Measurements from ENCODE around the gene LHX5. TPM values are rescaled to one million over a fixed set of nuclear protein-coding genes. Genes with fewer than 3 reads are reported as not detected.

Gene LHX5
- polyA plus RNA-seq, 5 donors, result not detected

DNA sequence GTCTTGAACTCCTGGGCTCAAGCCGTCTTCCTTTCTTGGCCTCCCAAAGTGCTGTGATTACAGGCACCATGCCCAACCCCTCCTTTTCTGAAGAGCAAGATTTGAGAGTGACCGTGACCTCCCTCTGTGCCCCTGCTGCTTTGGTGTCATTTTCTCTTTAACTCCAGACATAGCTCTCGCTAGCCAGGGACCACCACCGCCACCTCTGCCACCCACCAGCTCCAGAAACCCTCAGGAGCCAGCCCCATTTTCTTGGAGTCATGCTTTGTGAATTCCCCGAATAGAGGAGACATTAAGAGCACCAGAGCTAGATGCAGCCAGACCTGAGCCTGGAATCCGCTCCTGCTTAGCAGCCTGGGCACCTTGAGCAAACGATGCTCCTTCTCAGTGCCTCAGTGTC, 31.3 kb downstream of the LHX5 start:
- DNase-seq, result no peak

- no peak for DNase-seq
Measured at GRCh38 chr12:113439606-113440030, 32.1 kb downstream of the LHX5 start.

DNA sequence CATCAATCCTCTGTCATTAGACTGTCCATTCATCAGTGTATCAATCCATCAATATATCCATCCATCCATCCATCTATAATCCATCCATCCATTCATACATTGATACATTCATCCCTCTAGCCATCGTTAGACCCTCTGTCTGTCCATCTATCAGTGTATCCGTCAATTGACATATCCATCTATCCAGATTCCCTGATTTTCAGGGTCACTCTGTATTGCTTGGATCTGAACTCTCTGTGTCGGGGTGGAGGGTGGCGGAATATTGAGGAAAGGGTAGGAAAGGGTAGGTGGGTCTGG, 32.4 kb downstream of the LHX5 start:
- DNase-seq, result no peak

DNA sequence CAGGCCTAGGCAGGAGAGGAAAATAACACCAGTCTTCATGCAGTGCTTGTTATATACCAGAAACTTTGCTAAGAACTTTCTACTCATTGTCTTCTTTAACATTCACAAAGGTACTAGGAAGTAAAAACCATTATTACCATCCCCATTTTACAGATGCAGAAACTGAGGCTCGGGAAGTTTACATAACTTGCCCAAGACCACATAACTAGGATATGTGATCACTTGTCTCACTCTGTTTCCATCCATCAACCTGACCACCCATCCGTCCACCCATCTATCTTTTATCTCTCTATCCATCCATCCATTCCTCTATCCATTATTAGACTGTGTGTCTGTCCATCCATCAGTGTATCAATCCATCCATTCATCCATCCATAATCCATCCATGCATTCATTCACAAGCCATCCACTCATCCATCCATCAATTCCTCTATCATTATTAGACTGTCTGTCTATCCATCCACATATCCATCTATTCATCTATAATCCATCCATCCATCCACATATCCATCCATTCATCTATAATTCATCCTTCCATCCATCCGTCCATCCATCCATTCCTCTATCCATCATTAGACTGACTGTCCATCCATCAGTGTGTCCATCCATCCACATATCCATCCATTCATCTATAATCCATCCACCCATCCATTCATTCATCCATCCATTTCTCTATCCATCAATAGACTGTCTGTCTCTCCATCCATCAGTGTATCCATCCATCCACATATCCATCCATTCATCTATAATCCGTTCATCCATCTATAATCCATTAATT, 33.0 kb downstream of the LHX5 start:
- DNase-seq, result no peak

GRCh38 chr12:113437729-113438100, 34.0 kb downstream of the LHX5 start:
- no peak for DNase-seq

DNA sequence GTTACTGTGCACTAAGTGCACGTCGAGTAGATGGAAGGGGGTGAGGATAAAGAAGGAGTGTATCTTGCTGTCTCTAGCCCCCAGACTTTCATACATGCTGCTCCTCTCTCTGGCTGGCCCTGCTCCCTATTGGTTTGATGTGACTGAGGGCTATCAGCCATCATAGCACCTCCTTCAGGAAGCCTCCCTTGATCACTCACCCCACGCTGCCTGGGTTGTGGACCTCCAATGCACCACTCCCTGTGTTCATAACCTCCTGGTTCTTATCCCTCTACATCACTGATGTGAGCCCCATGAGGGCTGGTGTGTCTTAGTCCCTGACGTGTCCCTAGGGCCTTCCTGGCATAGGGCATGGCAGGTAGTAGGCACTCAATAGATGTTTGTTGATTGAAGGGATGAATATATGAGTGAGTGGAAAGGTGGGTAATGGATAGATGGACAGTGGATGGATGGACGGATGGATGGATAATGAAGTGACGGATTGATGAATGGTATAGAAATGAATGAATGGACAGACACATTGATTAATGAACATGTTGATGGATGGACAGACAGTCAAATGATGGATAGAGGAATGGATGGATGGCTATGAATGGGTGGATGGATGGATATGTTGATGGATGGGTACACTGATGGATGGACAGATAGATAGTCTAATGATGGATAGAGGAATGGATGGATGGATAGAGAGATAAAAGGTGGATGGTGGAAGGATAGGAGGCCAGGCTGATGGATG, 34.5 kb downstream of the LHX5 start:
- DNase-seq, result no peak

GRCh38 chr12:113436586-113436985, 35.1 kb downstream of the LHX5 start:
- DNase-seq, result no peak

DNA sequence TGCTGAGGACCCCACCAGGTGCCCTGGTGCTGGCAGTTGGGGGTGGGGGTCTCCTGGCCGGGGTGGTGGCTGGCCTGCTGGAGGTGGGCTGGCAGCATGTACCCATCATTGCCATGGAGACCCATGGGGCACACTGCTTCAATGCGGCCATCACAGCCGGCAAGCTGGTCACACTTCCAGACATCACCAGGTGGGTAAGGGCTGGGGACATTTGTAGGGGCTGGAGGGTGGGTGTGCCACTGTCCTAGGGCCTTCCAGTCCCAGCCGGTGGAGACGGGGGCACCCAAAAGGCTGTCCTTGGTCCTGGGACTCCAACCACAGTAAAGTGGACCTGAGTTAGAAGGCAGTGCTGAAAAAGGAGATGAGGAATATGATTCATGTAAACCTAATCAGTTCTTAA, 36.3 kb downstream of the LHX5 start:
- DNase-seq, result no peak

- DNase-seq, result no peak
Measured at GRCh38 chr12:113432986-113433385, 38.7 kb downstream of the LHX5 start.

DNA sequence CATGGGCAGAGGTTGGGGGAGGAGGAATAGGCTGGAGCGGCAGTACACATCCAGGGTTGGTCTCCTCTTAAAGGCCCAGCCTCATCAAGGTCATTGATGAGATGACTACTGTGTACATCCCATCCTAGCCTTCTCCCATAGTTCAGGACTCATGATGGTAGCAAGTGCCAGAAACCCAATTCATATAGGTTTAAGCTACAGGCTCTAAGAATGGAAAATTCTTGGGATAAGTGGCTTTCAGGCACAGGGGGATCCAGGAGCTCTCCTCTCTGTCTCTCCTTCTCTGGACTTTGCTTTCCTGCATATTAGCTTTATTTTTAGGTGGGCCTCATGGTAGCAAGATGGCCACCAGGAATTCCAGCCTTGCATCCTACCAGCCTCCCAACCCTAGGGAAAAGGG, 43.2 kb downstream of the LHX5 start:
- no peak for DNase-seq

GRCh38 chr12:113427882-113428281, 43.8 kb downstream of the LHX5 start:
- DNase-seq, result no peak

GRCh38 chr12:113425960-113426453, 45.7 kb downstream of the LHX5 start:
- no peak for DNase-seq

- DNase-seq, result no peak
Measured at GRCh38 chr12:113424915-113425823, 46.5 kb downstream of the LHX5 start.

DNA sequence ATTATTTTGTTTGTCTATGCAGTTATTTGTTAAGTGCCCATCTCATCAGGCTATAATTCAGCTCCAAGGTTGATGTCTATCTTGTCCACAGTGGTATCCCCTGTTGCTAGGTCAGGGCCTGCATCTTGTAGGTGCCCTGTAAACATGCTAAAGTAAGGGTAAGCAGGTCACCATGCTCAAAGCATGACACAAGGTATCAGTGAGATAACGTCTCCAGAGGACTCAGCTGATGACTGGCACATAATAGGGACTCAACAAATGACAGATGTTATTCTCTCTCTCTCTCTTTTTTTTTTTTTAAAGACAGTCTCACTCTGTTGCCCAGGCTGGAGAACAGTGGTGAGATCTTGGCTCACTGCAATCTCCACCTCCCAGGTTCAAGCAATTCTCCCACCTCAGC, 47.2 kb downstream of the LHX5 start:
- DNase-seq, result no peak

DNA sequence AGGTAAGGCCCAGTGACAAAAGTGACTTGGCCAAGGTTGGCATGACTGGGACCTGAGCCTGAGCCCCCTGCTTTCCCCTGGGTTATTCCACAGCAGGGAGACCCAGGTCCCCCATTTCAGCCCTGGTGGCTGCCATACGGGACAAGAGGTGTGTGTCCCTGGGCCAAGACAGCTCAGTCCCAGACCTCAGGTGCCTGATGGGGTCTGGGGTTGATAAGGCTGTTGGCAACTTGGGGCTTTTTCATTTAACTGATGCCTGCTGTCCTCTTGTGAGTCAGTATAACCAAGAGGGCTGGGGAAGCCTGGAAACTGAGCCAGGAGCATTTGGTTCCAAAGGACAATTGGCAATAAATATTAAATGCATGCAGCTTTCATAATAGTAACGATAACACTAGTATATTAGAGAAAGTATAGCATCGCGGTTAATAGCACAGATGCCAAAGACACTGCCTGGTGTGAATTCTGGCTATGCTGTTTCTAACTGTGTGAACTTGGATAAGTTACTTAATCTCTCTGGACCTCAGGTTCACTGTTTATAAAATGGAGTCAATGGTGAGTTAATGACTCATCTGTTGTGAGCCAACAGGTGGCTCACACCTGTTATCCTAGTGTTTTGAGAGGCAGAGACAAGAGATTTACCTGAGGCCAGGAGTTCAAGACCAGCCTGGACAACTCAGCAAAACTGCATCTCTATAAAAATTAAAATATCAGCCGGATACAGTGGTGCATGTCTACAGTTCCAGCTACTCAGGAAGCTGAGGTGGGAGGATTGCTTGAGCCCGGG, 48.6 kb downstream of the LHX5 start:
- no peak for DNase-seq

GRCh38 chr12:113422030-113422885, 49.4 kb downstream of the LHX5 start, which contains the start of gene SDSL:
TSS of gene SDSL (plus strand) at chr12:113422380. CDS start at chr12:113427983, 5,603 bp downstream.
- DNase-seq, result peak; percentile 42

- DNase-seq, result no peak
Measured at GRCh38 chr12:113420996-113421595, 50.6 kb downstream of the LHX5 start.

DNA sequence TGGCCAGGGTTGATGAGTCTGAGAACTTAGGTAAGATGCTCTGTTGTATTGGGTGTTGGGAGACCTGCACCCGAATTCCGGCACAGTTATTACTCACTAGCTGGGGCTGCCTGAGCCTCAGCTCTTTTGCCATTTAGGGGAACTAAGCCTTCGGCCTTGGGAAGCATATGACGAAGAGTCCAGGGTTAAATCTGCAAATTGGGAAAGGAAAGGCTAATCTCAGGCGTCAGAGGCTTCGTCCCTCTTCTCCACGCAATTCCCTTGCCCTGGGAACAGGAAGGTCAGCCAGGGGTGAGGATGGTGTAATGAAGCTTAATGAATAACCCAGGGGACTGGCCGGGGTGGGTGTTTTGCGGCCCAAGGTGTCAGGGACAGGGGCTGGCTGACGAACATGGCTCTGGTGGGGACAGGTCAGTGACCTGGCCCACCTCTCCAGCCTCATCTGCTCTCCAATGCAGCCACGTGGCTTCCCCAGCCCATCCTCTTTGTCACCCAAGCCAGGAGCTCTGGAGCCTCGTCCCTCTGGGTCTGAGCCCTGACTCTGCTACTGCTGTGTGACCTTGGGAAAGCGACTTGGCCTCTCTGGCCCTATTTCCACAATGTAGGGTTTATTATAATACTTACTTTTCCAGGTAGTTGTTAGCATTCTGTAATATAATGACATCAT, 53.3 kb downstream of the LHX5 start:
- DNase-seq, result no peak

- DNase-seq, result no peak
Measured at GRCh38 chr12:113416091-113416754, 55.4 kb downstream of the LHX5 start.

Measured in right lung (tissue), 5 donors.